Measurements from ENCODE around the gene SLC4A5.

DNA sequence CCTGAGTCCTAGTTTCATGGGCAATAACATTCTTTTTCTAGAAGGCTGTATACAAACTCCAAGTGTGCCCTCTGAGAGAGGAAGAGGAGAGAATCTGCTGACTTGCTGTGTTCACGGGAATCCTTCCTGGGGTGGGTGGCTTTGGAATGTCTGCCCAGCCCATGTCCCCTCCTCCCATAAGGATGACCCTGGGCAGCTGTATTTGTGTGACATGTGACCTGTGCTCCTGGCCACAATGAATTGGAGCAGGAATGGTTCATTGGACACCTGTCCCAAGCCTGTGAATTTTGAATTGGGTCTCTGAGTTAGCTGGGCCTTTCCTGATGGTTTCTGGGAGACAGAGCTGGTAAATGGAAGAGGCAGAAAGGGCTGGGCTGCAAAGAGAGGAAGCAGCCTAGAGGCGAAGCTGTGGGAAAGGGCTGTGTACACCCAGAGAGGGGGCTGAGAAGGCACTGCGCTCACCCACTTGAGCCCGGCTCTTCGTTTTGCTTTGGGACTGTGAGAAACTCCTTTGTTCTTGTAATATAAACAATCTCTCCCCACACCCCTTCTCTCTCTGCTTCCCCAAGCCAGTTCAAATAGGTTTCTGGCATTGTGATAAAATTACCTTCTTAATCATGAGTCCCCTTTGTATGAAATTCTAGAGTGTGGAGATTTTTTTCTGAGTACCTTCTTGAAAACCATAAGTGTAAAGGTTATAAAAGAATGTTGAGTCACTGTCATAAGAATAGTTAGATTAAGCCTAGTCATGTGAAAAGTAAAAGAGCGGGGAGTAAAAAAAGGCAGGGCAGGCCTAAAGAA lies 49.8 kb downstream of the SLC4A5 start:
- TF ChIP-seq ZNF274 (IDR thresholded peaks at IDR 0.05; ENCODE audit: low read depth, low read length), result no peak
- no peak for TF ChIP-seq SUZ12 (IDR thresholded peaks at IDR 0.05; ENCODE audit: extremely low read depth, insufficient read depth, insufficient read length)
- no peak for TF ChIP-seq YY1 (IDR thresholded peaks at IDR 0.05; ENCODE audit: insufficient read depth, insufficient read length)

Data from NT2/D1 (cell line).